WERI-Rb-1 (cell line): ENCODE results near the gene ZNF273.
"Not testable (repeated sequence)": the region's sequence is repeated elsewhere in the genome, so short reads cannot be mapped to it uniquely, and the experiment has no call there.

Source experiments
- DNase-seq: peaks from one replicate; pipeline ENCODE4 v3.0.0-alpha.2; 2020
- H3K27ac ChIP-seq: fragments of 250-450 bp; sonication (Bioruptor Pico); 2 replicates; pipeline ENCODE4 v1.5.1; 2020; ENCODE audit warnings: mild to moderate bottlenecking, moderate library complexity
- H3K27me3 ChIP-seq: fragments of 250-450 bp; sonication (Bioruptor Pico); 2 replicates; pipeline ENCODE4 v1.5.1; 2021; ENCODE audit warnings: mild to moderate bottlenecking, low read depth, moderate library complexity; ENCODE audit not compliant: insufficient read depth, severe bottlenecking
- H3K36me3 ChIP-seq: fragments of 250-450 bp; sonication (Bioruptor Pico); 2 replicates; pipeline ENCODE4 v1.5.1; 2020; ENCODE audit warnings: mild to moderate bottlenecking, moderate library complexity
- H3K4me3 ChIP-seq: 2 replicates; pipeline ENCODE4 v1.5.1; 2011; ENCODE audit warnings: low read depth, mild to moderate bottlenecking, control low read depth, low read length
- H3K9me3 ChIP-seq: fragments of 250-450 bp; sonication (Bioruptor Pico); 2 replicates; pipeline ENCODE4 v1.5.1; 2021; ENCODE audit warnings: mild to moderate bottlenecking, moderate library complexity; ENCODE audit not compliant: severe bottlenecking
- CTCF ChIP-seq: IDR thresholded peaks from 2 replicates; pipeline ENCODE4 v1.5.1; 2011; ENCODE audit warnings: low read depth, mild to moderate bottlenecking, control low read depth, inconsistent platforms, low read length

The ZNF273 gene

GRCh38 chr7:64934478-64934877 lies 31.4 kb downstream of the ZNF273 start:
- H3K27ac ChIP-seq, result no peak overlapping the region
- H3K27me3 ChIP-seq, result no peaks in the 10 kb centered on the region
- no peak for TF ChIP-seq CTCF
- no peak overlapping the region for H3K4me3 ChIP-seq
- H3K9me3 ChIP-seq, result no peaks in the 10 kb centered on the region
- DNase-seq, result no peak
- H3K36me3 ChIP-seq, result peaks cover 2% of the 10 kb centered on the region; the same call in 1 of the 2 replicates

DNA sequence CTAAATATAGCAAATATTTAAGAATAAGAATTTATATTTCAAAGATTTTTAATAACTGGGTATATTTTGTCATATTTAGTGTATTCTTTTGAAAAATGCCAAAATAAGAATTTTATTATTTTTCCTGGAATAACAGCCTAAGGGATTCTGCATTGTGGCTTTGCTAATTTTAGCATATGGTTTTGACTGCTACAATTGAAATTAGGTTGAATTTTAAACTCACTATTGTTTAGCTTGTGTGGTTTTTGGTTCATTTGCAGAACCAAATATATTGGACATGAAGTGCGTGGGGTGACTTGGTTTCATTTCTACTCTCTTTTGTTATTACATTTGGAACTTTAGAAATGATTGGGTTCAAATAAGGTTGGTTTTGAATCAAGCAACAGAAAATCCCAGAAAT lies 35.5 kb downstream of the ZNF273 start:
- H3K27ac ChIP-seq, result no peak overlapping the region
- H3K4me3 ChIP-seq, result no peak overlapping the region
- no peaks in the 10 kb centered on the region for H3K36me3 ChIP-seq
- H3K27me3 ChIP-seq, result no peaks in the 10 kb centered on the region
- no peak for TF ChIP-seq CTCF
- H3K9me3 ChIP-seq, result no peaks in the 10 kb centered on the region
- DNase-seq, result no peak

DNA sequence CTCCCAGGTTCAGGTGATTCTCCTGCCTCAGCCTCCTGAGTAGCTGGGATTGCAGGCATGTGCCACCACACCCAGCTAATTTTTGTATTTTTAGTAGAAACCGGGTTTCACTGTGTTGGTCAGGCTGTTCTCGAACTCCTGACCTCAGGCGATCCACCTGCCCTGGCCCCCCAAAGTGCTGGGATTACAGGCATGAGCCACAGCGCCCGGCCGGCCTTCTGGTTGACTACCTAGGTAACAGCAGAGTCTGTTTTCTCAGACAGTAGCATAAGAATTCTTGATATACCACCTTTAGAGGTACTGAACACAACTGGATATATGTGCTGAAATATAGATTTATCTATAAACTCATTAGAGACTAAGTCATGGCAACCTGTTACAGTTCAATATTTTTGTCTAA lies 36.9 kb downstream of the ZNF273 start:
- not testable (repeated sequence) for H3K4me3 ChIP-seq, H3K27ac ChIP-seq, H3K27me3 ChIP-seq, H3K9me3 ChIP-seq, DNase-seq, H3K36me3 ChIP-seq

DNA sequence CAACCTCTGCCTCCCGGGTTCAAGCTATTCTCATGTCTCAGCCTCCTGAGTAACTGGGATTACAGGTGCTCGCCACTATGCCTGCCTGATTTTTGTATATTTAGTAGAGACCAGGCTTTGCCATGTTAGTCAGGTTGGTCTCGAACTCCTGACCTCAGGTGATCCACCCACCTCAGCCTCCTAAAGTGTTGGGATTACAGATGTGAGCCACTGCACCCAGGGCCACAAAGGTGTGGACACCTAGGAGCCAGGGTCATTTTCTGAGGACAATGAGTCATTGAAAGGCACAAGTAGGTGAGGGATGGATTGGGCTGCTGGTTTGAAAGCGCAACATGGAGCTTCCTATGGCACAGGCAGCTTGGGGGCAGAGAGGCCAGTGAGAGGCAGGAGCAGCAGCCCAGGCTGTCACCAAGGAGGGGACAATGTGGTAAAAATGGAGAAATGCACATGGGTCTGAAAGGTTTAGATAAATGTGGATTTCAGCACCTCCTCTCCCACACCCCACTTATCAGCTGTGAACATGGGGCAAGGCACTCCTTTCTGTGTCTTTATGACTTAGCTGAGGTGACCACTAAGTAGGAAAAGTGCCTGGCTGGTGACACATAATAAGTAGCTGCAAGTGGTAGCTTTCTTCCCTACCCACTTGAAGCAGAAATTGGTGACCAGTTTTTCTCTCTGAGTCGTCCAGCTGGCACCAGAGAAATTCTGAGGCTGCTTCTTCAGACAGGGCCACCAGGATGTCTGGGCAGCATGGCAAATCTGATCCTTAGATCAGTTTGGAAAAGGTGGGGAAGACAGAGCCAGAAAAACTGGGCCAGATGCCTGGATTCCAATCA lies 41.8 kb downstream of the ZNF273 start:
- not testable (repeated sequence) for H3K4me3 ChIP-seq, H3K36me3 ChIP-seq, H3K9me3 ChIP-seq, DNase-seq, H3K27me3 ChIP-seq, H3K27ac ChIP-seq

DNA sequence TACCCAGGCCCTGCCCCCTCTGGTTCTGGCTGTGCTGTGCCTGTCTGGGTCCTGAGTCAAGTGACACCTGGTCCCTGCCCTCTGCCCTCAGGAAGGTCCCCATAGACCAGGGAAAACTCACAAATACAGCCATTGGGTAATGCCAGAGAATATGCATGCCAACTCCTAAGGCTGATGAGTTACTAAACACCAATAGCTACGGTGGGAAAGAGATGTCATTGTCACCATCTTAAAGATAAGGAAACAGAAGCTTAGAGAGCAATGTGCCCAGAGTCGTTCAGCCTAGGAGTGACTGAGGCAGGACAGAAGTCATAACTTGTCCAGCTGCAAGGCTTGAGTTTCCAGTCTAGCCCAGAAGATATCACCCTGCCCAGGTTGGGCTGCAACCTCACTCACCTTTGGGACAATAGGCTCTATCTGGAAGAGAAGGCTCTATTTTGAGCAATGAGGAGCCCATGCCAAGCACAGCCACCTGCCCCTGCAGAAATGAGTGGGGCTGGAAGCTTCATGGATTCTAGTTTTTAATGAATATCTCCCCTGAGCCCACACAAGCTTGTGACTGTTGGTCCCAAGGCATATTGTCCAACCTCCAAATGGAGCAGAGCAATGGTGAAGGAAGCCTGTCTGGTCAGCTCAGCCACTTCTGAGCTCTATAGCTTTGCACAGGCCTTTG lies 42.6 kb downstream of the ZNF273 start:
- DNase-seq, result no peak
- Histone ChIP-seq H3K27me3 (no peaks in the 10 kb centered on the region), H3K9me3 (no peaks in the 10 kb centered on the region), H3K27ac (no peak overlapping the region), H3K4me3 (no peak overlapping the region), H3K36me3 (no peaks in the 10 kb centered on the region)
- no peak for TF ChIP-seq CTCF

GRCh38 chr7:64946772-64947171 lies 43.7 kb downstream of the ZNF273 start:
- peak; percentile 78 for TF ChIP-seq CTCF
- Histone ChIP-seq H3K27ac (no peak overlapping the region), H3K4me3 (peak overlapping the region; percentile 83), H3K9me3 (no peaks in the 10 kb centered on the region), H3K36me3 (no peaks in the 10 kb centered on the region), H3K27me3 (no peaks in the 10 kb centered on the region)
- DNase-seq, result peak; percentile 77
